Measurements from ENCODE around the gene CER1.

DNA sequence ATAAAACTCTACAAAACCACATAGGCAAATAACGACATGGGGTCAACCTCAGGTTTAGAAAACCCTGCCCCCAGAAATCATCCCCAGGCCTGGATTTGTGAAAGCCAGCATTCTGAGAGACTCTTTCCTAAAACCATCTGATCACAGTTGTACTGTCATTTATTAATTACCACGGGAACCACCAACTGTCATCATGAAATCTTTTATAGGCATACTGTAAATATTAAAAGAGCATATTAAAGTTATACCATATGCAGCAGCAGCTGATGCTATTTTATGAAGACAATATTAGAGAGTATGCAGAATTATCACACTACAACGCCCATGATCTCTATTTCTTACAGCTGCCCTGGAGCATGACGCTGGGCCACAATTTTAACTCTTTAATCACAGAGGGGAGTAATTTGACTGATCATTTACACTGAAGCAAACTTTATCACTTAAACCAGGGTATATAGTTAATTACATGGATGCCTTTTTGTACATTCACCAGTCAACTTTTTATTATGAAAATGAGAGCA lies 20.3 kb downstream of the CER1 start:
- no peak for TF ChIP-seq CTCF (IDR thresholded peaks at IDR 0.05)
- TF ChIP-seq ZFX (IDR thresholded peaks at IDR 0.05; ENCODE audit: borderline replicate concordance), result no peak

All from 22Rv1 (cell line).